NCI-H2081 treated with DMSO at 0.1 percent for 48 hours (cell line): Measurements from ENCODE around the gene SYNRG.
A peak's percentile ranks its signal among the peaks of the same experiment; 100 is the strongest.
"Not testable (repeated sequence)": the region's sequence is repeated elsewhere in the genome, so short reads cannot be mapped to it uniquely, and the experiment has no call there.

Experiments used
- DNase-seq: peaks from one replicate; lab custom pipeline; 2025; lab: John Stamatoyannopoulos, UW

SYNRG gene

GRCh38 chr17:37543637-37544052, 65.6 kb downstream of the SYNRG start:
- no peak for DNase-seq

- DNase-seq = no peak
Measured at GRCh38 chr17:37541880-37542660, 67.1 kb downstream of the SYNRG start.

- DNase-seq = no peak
Measured at GRCh38 chr17:37538981-37539659, 70.1 kb downstream of the SYNRG start.

- no peak for DNase-seq
Measured at GRCh38 chr17:37535906-37536305, 73.3 kb downstream of the SYNRG start.

DNA sequence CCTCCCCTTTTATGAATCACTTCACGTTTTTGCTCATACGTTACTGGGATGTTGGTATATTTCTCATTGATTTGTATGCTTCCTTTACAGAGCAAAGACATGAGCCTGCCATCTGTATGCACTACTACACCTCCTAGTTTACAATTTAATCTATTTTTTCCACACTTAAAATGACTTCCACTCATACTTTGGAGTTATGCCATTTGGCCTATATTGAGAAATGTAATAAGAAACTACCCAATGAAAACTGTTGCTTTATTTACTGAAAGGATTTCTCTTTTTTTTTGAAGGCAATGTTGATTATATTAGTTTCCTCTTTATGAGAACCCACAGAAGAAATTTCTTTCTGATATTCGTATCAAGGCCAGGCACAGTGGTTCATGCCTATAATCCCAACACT, 76.5 kb downstream of the SYNRG start:
- no peak for DNase-seq

GRCh38 chr17:37530420-37530819, 78.8 kb downstream of the SYNRG start:
- no peak for DNase-seq

- DNase-seq = peak; percentile 13
Measured at GRCh38 chr17:37527249-37527851, 81.9 kb downstream of the SYNRG start.

DNA sequence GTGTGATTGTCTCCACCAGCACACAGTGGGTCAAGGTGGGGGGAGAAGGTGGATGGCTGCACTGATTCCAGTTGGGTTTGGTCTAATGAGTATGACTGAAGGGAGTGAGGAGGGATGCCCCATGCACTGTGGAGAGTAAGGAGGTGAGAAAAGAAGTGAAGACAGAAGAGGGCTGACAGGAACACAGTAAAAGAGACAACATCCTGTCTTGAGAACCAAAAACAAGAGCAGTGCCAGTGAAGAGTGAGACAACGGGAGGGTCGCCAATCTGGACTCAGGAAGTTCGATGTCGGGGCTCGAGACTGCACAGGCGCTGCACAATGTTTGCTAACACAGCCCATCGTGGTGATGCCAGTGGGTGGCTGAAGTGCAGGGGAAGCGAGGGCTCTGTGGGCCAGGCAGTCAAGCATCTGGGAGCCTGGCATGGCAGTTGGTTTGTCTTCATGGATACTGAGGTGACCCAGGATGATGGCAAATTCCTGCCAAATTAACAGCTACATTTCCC, 85.5 kb downstream of the SYNRG start:
- no peak for DNase-seq

GRCh38 chr17:37521821-37522220, 87.4 kb downstream of the SYNRG start:
- DNase-seq = no peak

DNA sequence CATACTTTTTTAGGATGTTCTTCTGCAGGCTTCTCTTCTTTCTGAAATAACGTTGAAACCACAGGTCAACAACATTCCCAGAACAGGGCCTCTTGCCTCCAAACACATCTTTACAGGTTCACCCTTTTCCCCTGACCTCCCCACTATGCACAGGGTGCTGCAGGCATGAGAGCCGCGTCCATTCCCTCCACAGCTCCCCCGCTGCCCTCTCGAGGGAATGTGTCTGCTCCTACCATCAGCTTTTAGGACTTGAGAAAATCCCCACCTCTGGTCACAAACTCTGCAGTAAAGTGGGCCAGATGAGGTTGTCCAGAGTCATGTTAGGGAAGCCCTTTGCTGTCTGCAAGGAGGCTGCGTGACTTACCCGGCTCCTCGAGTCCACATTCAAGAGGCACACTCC, 89.0 kb downstream of the SYNRG start:
- no peak for DNase-seq

DNA sequence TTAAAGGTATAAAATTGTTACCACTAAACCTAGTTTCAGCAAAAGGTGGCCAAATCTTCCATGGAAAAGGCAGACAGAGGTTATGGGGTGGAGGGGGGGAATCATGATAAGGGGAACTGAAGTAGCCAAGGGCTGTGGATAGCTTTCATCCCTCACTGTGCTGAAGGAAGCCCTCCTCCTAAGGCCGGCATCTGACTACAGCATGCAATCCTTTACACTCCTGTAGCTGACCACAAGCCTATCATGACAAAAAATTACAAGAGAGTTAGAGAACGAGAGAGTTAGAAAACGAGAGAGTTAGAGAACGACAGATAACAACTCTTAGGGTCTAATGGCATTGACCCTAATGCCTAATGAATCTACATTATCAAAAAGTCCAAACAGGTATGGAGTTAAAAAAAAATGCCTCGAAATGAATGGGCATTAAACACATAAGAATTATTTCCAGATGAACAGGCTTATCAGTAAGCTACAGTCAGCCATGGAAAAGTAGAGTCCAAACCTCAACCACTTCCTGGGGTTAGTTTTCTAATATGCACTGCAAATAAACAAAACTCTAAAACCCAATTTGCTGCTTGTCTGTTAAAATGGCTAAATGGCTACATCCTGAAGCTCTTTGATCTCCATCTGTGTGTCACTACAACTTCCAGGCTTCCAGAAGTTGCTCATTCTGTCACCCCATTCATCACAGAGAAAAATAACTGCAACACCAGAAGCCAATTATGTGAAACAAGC, 89.8 kb downstream of the SYNRG start:
- DNase-seq = no peak

DNA sequence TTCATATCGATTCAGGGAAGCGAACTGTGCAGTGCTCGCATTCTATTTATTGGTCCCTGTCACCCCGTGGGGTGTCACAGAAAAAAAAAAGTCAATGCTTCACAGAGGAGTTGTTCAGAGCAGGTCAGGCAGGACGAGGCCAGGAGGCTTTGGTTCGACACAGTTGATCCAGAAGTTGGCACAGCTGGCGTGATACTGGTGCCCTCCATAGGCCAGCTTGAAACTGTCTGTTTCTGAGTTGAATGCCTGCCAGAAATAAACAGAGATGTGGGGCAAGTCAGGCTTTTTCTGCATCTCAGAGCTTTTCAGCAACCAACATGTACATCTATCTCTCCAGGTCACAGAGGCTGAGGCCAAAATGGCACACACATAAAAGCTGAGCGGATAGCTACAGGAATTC, 90.4 kb downstream of the SYNRG start:
- no peak for DNase-seq

GRCh38 chr17:37517881-37518280, 91.3 kb downstream of the SYNRG start:
- DNase-seq = no peak

DNA sequence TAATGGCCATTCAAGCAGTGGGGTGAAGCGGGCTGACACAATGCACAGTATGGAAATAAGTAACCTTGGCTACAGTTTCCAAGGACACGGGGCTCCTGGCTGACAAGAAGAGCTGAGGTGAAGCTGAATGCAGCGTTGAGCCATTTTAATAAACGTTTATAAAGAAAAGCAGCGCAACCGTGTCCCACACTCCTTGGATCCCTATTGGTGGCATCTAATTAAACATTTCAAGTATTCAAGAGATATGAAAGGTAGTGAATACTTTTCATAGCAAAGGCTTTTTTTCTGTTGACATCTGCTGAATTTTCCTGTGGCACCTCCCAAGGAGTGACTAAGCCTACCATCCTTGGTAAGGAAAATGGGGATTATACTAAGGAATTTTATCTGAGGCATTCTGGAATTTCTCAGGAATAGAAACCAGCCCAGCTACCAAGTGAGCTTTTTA, 93.1 kb downstream of the SYNRG start:
- DNase-seq = no peak

DNA sequence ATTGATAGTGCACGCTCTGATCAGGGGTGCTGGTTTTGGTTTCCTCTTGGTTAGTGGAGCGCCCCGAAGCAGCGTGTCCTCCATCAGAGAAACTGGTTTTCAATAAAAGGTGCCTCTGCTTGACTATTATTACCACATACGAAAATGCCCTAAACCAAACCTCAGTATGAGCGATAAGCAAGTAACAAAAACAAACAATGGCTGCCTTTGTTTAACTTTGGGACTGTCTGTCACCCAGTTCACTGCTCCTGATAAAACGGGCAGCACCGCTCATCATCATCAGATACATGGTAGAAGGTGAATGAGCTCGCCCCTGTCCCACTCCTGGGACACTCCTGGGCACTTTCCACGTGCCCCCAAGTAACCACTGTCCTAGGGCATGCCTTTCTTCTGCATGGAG, 95.5 kb downstream of the SYNRG start:
- no peak for DNase-seq

GRCh38 chr17:37512442-37513068, 96.7 kb downstream of the SYNRG start:
- no peak for DNase-seq

DNA sequence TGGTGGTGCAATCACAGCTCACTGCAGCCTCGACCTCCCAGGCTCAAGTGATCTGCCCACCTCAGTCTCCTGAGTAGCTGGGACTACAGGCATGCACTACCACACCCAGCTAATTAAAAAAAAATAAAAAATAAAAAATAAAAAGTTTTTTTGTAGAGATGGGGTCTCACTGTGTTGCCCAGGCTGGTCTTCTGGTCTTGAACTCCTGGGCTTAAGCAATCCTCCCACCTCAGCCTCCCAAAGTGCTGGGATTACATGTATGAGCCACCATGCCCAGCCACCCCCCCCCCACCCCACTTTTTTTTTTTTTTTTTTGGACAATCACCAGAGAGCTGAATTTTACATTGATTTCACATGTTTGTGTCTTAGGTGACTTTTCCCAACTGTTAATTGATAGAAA, 97.6 kb downstream of the SYNRG start:
- not testable (repeated sequence) for DNase-seq

DNA sequence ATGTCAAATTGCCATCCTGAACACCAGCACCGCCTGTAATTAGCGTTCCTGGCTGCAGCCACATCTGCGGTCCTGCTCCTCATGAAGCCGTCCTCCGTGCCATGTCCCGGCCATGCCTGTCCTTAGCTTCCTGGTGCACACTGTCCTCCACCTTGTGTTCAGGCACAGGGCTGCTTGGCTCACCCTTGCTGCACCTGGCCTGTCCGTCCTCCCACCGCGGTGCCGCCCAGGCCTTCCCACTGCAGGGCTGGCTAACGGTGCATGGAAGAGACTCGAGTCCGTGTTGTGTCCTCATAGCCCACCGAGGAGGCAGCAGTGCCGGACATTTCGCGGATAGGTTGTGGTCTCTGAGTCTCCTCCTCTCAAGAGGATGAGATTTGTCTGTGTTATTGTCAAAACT, 99.2 kb downstream of the SYNRG start:
- no peak for DNase-seq

- DNase-seq = no peak
Measured at GRCh38 chr17:37507111-37507510, 102.1 kb downstream of the SYNRG start.

GRCh38 chr17:37506678-37507077, 102.5 kb downstream of the SYNRG start:
- DNase-seq = no peak

DNA sequence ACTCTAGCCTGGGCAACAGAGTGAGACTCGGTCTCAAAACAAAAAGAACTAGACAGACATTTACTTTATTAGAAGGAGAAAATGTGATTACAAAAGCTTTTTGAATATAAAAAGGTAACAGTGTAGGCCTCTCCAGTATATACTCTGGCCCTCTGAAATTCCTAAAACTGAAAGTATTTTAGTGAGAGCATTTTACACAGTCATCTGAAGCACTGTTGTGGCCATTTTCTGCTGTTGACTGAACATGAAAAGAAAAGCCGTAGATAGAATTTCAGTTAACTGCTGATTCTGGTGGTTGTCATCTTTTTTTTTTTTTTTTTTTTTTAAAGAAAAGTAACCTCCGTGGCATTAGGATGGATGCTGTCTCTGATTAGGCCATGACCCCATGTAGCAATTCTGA, 103.9 kb downstream of the SYNRG start:
- no peak for DNase-seq

DNA sequence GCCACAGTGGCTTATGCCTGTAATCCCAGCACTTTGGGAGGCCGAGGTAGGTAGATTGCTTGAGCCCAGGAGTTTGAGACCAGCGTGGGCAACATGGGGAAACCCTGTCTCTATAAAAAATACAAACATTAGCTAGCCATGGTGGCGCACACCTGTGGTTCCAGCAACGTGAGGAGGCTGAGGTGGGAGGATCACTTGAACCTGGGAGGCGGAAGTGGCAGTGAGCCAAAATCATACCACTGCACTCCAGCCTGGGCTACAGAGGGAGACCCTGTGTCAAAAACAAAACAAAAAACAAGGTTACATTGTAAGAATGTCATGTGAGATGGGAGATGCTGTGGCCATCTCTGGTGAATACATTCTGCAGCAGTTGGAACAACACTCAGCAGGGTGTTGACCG, 106.1 kb downstream of the SYNRG start:
- DNase-seq = no peak
